ENCODE measurements around the gene COLEC11.

DNA sequence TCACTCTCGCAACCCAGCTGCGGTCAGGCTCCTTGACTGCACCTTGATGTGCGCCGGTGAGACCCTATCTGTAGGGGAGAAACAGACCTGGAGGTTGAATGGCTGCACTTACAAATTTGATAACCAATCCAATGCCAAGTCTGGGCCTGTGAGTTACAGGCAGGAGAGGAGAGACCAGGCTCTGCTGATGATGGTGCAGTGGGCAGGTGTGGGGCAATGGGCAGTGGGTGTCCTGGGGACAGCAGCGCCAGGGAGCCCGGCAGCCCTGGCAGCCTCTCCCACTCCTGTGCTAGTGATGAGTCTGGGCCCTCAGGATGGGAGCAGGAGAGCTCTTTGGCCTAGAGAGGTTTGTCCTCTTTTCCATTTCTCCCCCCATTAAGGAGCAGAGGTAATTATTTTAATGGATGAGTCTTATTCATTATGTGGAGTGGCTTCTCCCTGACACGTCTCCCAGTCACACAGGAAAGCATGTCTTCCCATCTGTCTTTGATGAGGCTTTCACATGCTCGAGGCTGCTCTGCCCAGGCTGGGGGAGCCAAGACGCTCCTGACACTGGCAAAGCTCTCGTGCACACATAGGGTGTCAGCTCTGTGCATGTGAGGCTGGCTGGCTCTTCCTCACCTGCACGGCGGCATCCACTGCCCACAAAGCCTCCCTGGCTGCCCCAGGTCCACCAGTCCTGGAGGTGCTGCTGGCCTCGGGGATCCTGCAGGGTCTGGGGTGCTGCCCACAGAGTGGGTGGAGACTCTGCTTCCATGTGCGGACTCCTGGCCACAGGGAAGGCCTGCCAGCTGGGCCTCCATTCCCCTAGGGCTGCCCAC is 53.1 kb downstream of the COLEC11 start:
- no peak for TF ChIP-seq EZH2 (IDR thresholded peaks at IDR 0.05; ENCODE audit: low read depth, unreplicated experiment)
- TF ChIP-seq POLR2AphosphoS5 (IDR thresholded peaks at IDR 0.05; ENCODE audit: low read depth), result no peak
- no peak for TF ChIP-seq CTCF (conservative IDR thresholded peaks at IDR 0.05; ENCODE audit: low read depth in 2 of 2)
- no peak for TF ChIP-seq JUNB (IDR thresholded peaks at IDR 0.05; ENCODE audit: unreplicated experiment)
- TF ChIP-seq, protein P1, sequence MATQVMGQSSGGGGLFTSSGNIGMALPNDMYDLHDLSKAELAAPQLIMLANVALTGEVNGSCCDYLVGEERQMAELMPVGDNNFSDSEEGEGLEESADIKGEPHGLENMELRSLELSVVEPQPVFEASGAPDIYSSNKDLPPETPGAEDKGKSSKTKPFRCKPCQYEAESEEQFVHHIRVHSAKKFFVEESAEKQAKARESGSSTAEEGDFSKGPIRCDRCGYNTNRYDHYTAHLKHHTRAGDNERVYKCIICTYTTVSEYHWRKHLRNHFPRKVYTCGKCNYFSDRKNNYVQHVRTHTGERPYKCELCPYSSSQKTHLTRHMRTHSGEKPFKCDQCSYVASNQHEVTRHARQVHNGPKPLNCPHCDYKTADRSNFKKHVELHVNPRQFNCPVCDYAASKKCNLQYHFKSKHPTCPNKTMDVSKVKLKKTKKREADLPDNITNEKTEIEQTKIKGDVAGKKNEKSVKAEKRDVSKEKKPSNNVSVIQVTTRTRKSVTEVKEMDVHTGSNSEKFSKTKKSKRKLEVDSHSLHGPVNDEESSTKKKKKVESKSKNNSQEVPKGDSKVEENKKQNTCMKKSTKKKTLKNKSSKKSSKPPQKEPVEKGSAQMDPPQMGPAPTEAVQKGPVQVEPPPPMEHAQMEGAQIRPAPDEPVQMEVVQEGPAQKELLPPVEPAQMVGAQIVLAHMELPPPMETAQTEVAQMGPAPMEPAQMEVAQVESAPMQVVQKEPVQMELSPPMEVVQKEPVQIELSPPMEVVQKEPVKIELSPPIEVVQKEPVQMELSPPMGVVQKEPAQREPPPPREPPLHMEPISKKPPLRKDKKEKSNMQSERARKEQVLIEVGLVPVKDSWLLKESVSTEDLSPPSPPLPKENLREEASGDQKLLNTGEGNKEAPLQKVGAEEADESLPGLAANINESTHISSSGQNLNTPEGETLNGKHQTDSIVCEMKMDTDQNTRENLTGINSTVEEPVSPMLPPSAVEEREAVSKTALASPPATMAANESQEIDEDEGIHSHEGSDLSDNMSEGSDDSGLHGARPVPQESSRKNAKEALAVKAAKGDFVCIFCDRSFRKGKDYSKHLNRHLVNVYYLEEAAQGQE (IDR thresholded peaks at IDR 0.05; ENCODE audit: unreplicated experiment), result no peak
- TF ChIP-seq ZNF331 (CRISPR knock-in tag; IDR thresholded peaks at IDR 0.05; ENCODE audit: low read depth), result no peak
- no peak for TF ChIP-seq EZH2phosphoT487 (IDR thresholded peaks at IDR 0.05; ENCODE audit: unreplicated experiment)
- TF ChIP-seq, protein P2, sequence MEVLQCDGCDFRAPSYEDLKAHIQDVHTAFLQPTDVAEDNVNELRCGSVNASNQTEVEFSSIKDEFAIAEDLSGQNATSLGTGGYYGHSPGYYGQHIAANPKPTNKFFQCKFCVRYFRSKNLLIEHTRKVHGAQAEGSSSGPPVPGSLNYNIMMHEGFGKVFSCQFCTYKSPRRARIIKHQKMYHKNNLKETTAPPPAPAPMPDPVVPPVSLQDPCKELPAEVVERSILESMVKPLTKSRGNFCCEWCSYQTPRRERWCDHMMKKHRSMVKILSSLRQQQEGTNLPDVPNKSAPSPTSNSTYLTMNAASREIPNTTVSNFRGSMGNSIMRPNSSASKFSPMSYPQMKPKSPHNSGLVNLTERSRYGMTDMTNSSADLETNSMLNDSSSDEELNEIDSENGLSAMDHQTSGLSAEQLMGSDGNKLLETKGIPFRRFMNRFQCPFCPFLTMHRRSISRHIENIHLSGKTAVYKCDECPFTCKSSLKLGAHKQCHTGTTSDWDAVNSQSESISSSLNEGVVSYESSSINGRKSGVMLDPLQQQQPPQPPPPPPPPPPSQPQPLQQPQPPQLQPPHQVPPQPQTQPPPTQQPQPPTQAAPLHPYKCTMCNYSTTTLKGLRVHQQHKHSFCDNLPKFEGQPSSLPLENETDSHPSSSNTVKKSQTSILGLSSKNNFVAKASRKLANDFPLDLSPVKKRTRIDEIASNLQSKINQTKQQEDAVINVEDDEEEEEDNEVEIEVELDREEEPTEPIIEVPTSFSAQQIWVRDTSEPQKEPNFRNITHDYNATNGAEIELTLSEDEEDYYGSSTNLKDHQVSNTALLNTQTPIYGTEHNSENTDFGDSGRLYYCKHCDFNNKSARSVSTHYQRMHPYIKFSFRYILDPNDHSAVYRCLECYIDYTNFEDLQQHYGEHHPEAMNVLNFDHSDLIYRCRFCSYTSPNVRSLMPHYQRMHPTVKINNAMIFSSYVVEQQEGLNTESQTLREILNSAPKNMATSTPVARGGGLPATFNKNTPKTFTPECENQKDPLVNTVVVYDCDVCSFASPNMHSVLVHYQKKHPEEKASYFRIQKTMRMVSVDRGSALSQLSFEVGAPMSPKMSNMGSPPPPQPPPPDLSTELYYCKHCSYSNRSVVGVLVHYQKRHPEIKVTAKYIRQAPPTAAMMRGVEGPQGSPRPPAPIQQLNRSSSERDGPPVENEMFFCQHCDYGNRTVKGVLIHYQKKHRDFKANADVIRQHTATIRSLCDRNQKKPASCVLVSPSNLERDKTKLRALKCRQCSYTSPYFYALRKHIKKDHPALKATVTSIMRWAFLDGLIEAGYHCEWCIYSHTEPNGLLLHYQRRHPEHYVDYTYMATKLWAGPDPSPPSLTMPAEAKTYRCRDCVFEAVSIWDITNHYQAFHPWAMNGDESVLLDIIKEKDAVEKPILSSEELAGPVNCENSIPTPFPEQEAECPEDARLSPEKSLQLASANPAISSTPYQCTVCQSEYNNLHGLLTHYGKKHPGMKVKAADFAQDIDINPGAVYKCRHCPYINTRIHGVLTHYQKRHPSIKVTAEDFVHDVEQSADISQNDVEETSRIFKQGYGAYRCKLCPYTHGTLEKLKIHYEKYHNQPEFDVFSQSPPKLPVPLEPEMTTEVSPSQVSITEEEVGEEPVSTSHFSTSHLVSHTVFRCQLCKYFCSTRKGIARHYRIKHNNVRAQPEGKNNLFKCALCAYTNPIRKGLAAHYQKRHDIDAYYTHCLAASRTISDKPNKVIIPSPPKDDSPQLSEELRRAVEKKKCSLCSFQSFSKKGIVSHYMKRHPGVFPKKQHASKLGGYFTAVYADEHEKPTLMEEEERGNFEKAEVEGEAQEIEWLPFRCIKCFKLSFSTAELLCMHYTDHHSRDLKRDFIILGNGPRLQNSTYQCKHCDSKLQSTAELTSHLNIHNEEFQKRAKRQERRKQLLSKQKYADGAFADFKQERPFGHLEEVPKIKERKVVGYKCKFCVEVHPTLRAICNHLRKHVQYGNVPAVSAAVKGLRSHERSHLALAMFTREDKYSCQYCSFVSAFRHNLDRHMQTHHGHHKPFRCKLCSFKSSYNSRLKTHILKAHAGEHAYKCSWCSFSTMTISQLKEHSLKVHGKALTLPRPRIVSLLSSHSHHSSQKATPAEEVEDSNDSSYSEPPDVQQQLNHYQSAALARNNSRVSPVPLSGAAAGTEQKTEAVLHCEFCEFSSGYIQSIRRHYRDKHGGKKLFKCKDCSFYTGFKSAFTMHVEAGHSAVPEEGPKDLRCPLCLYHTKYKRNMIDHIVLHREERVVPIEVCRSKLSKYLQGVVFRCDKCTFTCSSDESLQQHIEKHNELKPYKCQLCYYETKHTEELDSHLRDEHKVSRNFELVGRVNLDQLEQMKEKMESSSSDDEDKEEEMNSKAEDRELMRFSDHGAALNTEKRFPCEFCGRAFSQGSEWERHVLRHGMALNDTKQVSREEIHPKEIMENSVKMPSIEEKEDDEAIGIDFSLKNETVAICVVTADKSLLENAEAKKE (CRISPR knock-in tag; IDR thresholded peaks at IDR 0.05), result no peak
- TF ChIP-seq CREB1 (CRISPR knock-in tag; IDR thresholded peaks at IDR 0.05; ENCODE audit: low read depth), result no peak

Measured in GM23338 (cell line).